ENCODE results near the gene RERE. TPM values are rescaled to one million over a fixed set of nuclear protein-coding genes. Genes with fewer than 3 reads are reported as not detected.

RERE gene
- total and polyA plus RNA-seq, 7 donors, result 19.2 to 148 (median 90.6) TPM

- H3K4me1 ChIP-seq, result peaks cover 0 to 100% (median 100%) of the 10 kb centered on the region in 4 donors
- intact Hi-C loops (cut with DNase I), result no loop called here
- H3K27ac ChIP-seq, result peak overlapping the region; percentile 88 to 97 (median 93)
- no peak overlapping the region for H3K4me3 ChIP-seq
- no peaks in the 10 kb centered on the region for H3K27me3 ChIP-seq
- 77 to 83% methylated on average over 5 of the region's 5 CpGs for WGBS, 2 donors
- TF ChIP-seq POLR2A (IDR thresholded peaks at IDR 0.05), result no peak
- no peak for TF ChIP-seq CTCF (IDR thresholded peaks at IDR 0.05)
- TF ChIP-seq EP300 (IDR thresholded peaks at IDR 0.05), result peak in 1 of 4 donors; percentile 45
- TF ChIP-seq POLR2AphosphoS5 (IDR thresholded peaks at IDR 0.05), result peak; percentile 39 to 86 (median 68)
- no peaks in the 10 kb centered on the region for H3K9me3 ChIP-seq
- DNase-seq, result no peak
- H3K36me3 ChIP-seq, result peaks cover 0 to 15% (median 10%) of the 10 kb centered on the region in 4 donors
Observed at GRCh38 chr1:8368956-8369639, 448.3 kb downstream of the RERE start.

GRCh38 chr1:8367571-8368194, 449.8 kb downstream of the RERE start:
- TF ChIP-seq CTCF (IDR thresholded peaks at IDR 0.05) (no peak), POLR2A (IDR thresholded peaks at IDR 0.05) (no peak), POLR2AphosphoS5 (IDR thresholded peaks at IDR 0.05) (no peak), EP300 (IDR thresholded peaks at IDR 0.05) (no peak)
- DNase-seq, result no peak
- 91 to 92% methylated on average over 8 of the region's 8 CpGs for whole genome bisulfite sequencing, 2 donors
- Histone ChIP-seq H3K4me3 (no peak overlapping the region), H3K27ac (peak overlapping the region; percentile 88 to 97 (median 93)), H3K36me3 (peaks cover 0 to 23% (median 16%) of the 10 kb centered on the region in 4 donors), H3K4me1 (peaks cover 0 to 100% (median 100%) of the 10 kb centered on the region in 4 donors), H3K27me3 (no peaks in the 10 kb centered on the region), H3K9me3 (no peaks in the 10 kb centered on the region)
- intact Hi-C loops (cut with DNase I), result no loop called here

GRCh38 chr1:8365661-8366362, 451.6 kb downstream of the RERE start:
- DNase-seq, result peak; percentile 64
- Histone ChIP-seq H3K4me1 (peaks cover 0 to 87% (median 85%) of the 10 kb centered on the region in 4 donors), H3K36me3 (peaks cover 12 to 42% (median 34%) of the 10 kb centered on the region in 4 donors), H3K9me3 (no peaks in the 10 kb centered on the region), H3K4me3 (no peak overlapping the region), H3K27ac (peak overlapping the region; percentile 73 to 97 (median 93)), H3K27me3 (no peaks in the 10 kb centered on the region)
- intact Hi-C loops (cut with DNase I), result no loop called here
- WGBS, 2 donors, result 95 to 96% methylated on average over 24 of the region's 24 CpGs
- TF ChIP-seq POLR2A (IDR thresholded peaks at IDR 0.05), result no peak
- no peak for TF ChIP-seq POLR2AphosphoS5 (IDR thresholded peaks at IDR 0.05)
- no peak for TF ChIP-seq EP300 (IDR thresholded peaks at IDR 0.05)
- TF ChIP-seq CTCF (IDR thresholded peaks at IDR 0.05), result no peak

- H3K27me3 ChIP-seq, result no peaks in the 10 kb centered on the region
- peaks cover 0 to 76% (median 74%) of the 10 kb centered on the region in 4 donors for H3K4me1 ChIP-seq
- H3K4me3 ChIP-seq, result no peak overlapping the region
- no peaks in the 10 kb centered on the region for H3K9me3 ChIP-seq
- 80 to 85% methylated on average over 29 of the region's 29 CpGs for WGBS, 2 donors
- TF ChIP-seq EP300 (IDR thresholded peaks at IDR 0.05) (peak in 2 of 4 donors; percentile 14 to 85), POLR2A (IDR thresholded peaks at IDR 0.05) (no peak), CTCF (IDR thresholded peaks at IDR 0.05) (no peak), POLR2AphosphoS5 (IDR thresholded peaks at IDR 0.05) (peak; percentile 12 to 79 (median 58))
- H3K36me3 ChIP-seq, result peaks cover 19 to 52% (median 45%) of the 10 kb centered on the region in 4 donors
- intact Hi-C loops (cut with DNase I), result no loop called here
- H3K27ac ChIP-seq, result peak overlapping the region; percentile 73 to 97 (median 93)
- peak; percentile 94 for DNase-seq
Observed at GRCh38 chr1:8364528-8365442, 452.7 kb downstream of the RERE start.
